Smooth muscle cell (in vitro differentiated cells): ENCODE measurements around the gene RPL39L. TPM values are rescaled to one million over a fixed set of nuclear protein-coding genes. Genes with fewer than 3 reads are reported as not detected.

Source experiments
- DNase-seq: peaks from one replicate; lab custom pipeline; 2025; ENCODE audit not compliant: unreplicated experiment; lab: John Stamatoyannopoulos, UW
- H2AFZ ChIP-seq: fragments of 200-600 bp; sonication (generic); 2 replicates; pipeline ENCODE4 v1.6.0; 2016; ENCODE audit warnings: antibody characterized with exemption, low read depth, mild to moderate bottlenecking
- H3F3A ChIP-seq: fragments of 200-600 bp; sonication (generic); 2 replicates; pipeline ENCODE4 v1.6.0; 2017; ENCODE audit warnings: antibody characterized with exemption, low read depth
- H3K27ac ChIP-seq: fragments of 200-600 bp; sonication (generic); 2 replicates; pipeline ENCODE4 v1.5.1; 2016; ENCODE audit warnings: low read depth, mild to moderate bottlenecking
- H3K27me3 ChIP-seq: fragments of 200-600 bp; sonication (generic); 2 replicates; pipeline ENCODE4 v1.6.1; 2016; ENCODE audit warnings: low read depth, mild to moderate bottlenecking
- H3K36me3 ChIP-seq: fragments of 200-600 bp; sonication (generic); 2 replicates; pipeline ENCODE4 v1.5.1; 2016; ENCODE audit warnings: low read depth
- H3K4me1 ChIP-seq: fragments of 200-600 bp; sonication (generic); 2 replicates; pipeline ENCODE4 v1.5.1; 2016; ENCODE audit warnings: low read depth
- H3K4me2 ChIP-seq: fragments of 200-600 bp; sonication (generic); 2 replicates; pipeline ENCODE4 v1.6.0; 2016; ENCODE audit warnings: mild to moderate bottlenecking
- H3K4me3 ChIP-seq: fragments of 200-600 bp; sonication (generic); 2 replicates; pipeline ENCODE4 v1.5.1; 2016; ENCODE audit warnings: mild to moderate bottlenecking
- H3K79me2 ChIP-seq: fragments of 200-600 bp; sonication (generic); 2 replicates; pipeline ENCODE4 v1.6.0; 2016; ENCODE audit warnings: low read depth, mild to moderate bottlenecking
- H3K9ac ChIP-seq: fragments of 200-600 bp; sonication (generic); 2 replicates; pipeline ENCODE4 v1.6.0; 2016; ENCODE audit warnings: low read depth
- H3K9me3 ChIP-seq: fragments of 200-600 bp; sonication (generic); replicated peaks from 2 replicates; pipeline ENCODE4 v1.5.1; 2016; ENCODE audit warnings: low read depth
- H4K20me1 ChIP-seq: fragments of 200-600 bp; sonication (generic); 2 replicates; pipeline ENCODE4 v1.6.0; 2016; ENCODE audit warnings: low read depth
- CTCF ChIP-seq: fragments of 200-600 bp; sonication (generic); IDR thresholded peaks from 2 replicates; pipeline ENCODE4 v1.5.1; 2017; ENCODE audit warnings: borderline replicate concordance, mild to moderate bottlenecking, antibody characterized with exemption; ENCODE audit not compliant: insufficient read depth, poor library complexity, severe bottlenecking
- WGBS: methylation state at CpG from one replicate; pipeline ENCODE4 v1.1.7; 2016; ENCODE audit warnings: low lambda C conversion rate; 5-methylcytosine and 5-hydroxymethylcytosine counted together
- polyA plus RNA-seq: library from polyadenylated mRNA; unstranded; fragments of >200 nt; fragmentation: Nextera tagmentation; extraction: Ambion mirVana; gene quantifications from 2 replicates; pipeline ENCODE4 v1.2.1, GENCODE V29; 2016
- total RNA-seq: library from RNA; depleted of rRNA; stranded (reverse); fragments of >200 nt; gene quantifications from 2 replicates; pipeline ENCODE4 v1.2.3, GENCODE V29; 2014

RPL39L gene
- total and polyA plus RNA-seq, 2 experiments from 2014 or later, result 40.3 to 44.2 TPM

- H4K20me1 ChIP-seq, result no peaks in the 10 kb centered on the region
- no peak overlapping the region for H3K4me2 ChIP-seq
- no peak overlapping the region for H3K4me3 ChIP-seq
- WGBS, result 100% methylated on average over 6 of the region's 6 CpGs
- no peak for TF ChIP-seq CTCF
- H3F3A ChIP-seq, result no peaks in the 10 kb centered on the region
- H3K4me1 ChIP-seq, result no peaks in the 10 kb centered on the region
- H3K9me3 ChIP-seq, result no peaks in the 10 kb centered on the region
- H3K27me3 ChIP-seq, result no peaks in the 10 kb centered on the region
- H3K36me3 ChIP-seq, result no peaks in the 10 kb centered on the region
- H2AFZ ChIP-seq, result no peak overlapping the region
- no peak overlapping the region for H3K9ac ChIP-seq
- H3K27ac ChIP-seq, result no peak overlapping the region
- DNase-seq, result no peak
- no peaks in the 10 kb centered on the region for H3K79me2 ChIP-seq
Observed at GRCh38 chr3:187125319-187126031, 13.8 kb downstream of the RPL39L start.

GRCh38 chr3:187122261-187122660, 17.0 kb downstream of the RPL39L start:
- Histone ChIP-seq H3K79me2 (no peaks in the 10 kb centered on the region), H3K36me3 (no peaks in the 10 kb centered on the region), H3K9ac (no peak overlapping the region), H3K4me3 (no peak overlapping the region), H4K20me1 (no peaks in the 10 kb centered on the region), H2AFZ (no peak overlapping the region), H3K4me1 (no peaks in the 10 kb centered on the region), H3K4me2 (no peak overlapping the region), H3K27ac (no peak overlapping the region), H3K9me3 (no peaks in the 10 kb centered on the region), H3F3A (no peaks in the 10 kb centered on the region), H3K27me3 (no peaks in the 10 kb centered on the region)
- DNase-seq, result no peak
- TF ChIP-seq CTCF, result no peak
- 100% methylated on average over 1 of the region's 1 CpG for WGBS

GRCh38 chr3:187120326-187120725, 19.0 kb downstream of the RPL39L start:
- no peak for TF ChIP-seq CTCF
- H2AFZ ChIP-seq, result no peak overlapping the region

GRCh38 chr3:187114511-187114910, 24.8 kb downstream of the RPL39L start:
- 91% methylated on average over 2 of the region's 2 CpGs for WGBS
- no peak overlapping the region for H3K9ac ChIP-seq
- no peak overlapping the region for H3K4me2 ChIP-seq
- H3K79me2 ChIP-seq, result no peaks in the 10 kb centered on the region
- no peaks in the 10 kb centered on the region for H3K27me3 ChIP-seq
- H3K4me3 ChIP-seq, result no peak overlapping the region
- H3K36me3 ChIP-seq, result no peaks in the 10 kb centered on the region
- DNase-seq, result no peak
- TF ChIP-seq CTCF, result no peak
- H4K20me1 ChIP-seq, result no peaks in the 10 kb centered on the region
- no peak overlapping the region for H3K27ac ChIP-seq
- H3K4me1 ChIP-seq, result no peaks in the 10 kb centered on the region
- no peak overlapping the region for H2AFZ ChIP-seq
- no peaks in the 10 kb centered on the region for H3K9me3 ChIP-seq
- H3F3A ChIP-seq, result no peaks in the 10 kb centered on the region

More at GRCh38 chr3:187120326-187120725, 19.0 kb downstream of the RPL39L start:
- 97% methylated on average over 2 of the region's 2 CpGs for WGBS
- Histone ChIP-seq H4K20me1 (no peaks in the 10 kb centered on the region), H3K4me1 (no peaks in the 10 kb centered on the region), H3K9ac (no peak overlapping the region), H3K9me3 (no peaks in the 10 kb centered on the region), H3K79me2 (no peaks in the 10 kb centered on the region), H3K4me3 (no peak overlapping the region), H3K27me3 (no peaks in the 10 kb centered on the region), H3K36me3 (no peaks in the 10 kb centered on the region), H3K4me2 (no peak overlapping the region), H3F3A (no peaks in the 10 kb centered on the region), H3K27ac (no peak overlapping the region)
- no peak for DNase-seq
